H1 (cell line): ENCODE results near the gene TCEA3. TPM values are rescaled to one million over a fixed set of nuclear protein-coding genes. Genes with fewer than 3 reads are reported as not detected.

Experiments
- CTCF ChIA-PET: fragments of 300-600 bp; sonication (Branson Sonifier 250); formaldehyde crosslinking; loops from one replicate; lab custom pipeline; 2021; ENCODE audit not compliant: partially characterized antibody; lab: Charles Lee
- POLR2A ChIA-PET: fragments of 300-600 bp; sonication (Branson Sonifier 250); formaldehyde crosslinking; loops from one replicate; lab custom pipeline; 2021; ENCODE audit warnings: inconsistent platforms; ENCODE audit not compliant: partially characterized antibody; lab: Charles Lee
- DNase-seq, 2 experiments: peaks; one replicate each; pipeline versions ENCODE4 v3.0.0 to v3.0.0-alpha.2; 2010 to 2022; ENCODE audit warnings: low spot score in 2 of 2, low read depth in 1 of 2, mixed read lengths in 1 of 2
- FAIRE-seq: peaks from 2 replicates; lab custom pipeline; 2011; peaks lifted over from hg19 to GRCh38; lab: Jason Lieb, UNC
- H2AFZ ChIP-seq: 2 replicates; pipeline ENCODE4 v1.8.1; 2012; ENCODE audit warnings: low read length, inconsistent platforms
- H2AK5ac ChIP-seq: 2 replicates; pipeline ENCODE4 v1.6.1; 2013; ENCODE audit warnings: low read depth, low read length
- H2BK120ac ChIP-seq: replicated peaks from 2 replicates; pipeline ENCODE3; 2013; ENCODE audit warnings: low read depth, low read length, inconsistent platforms
- H2BK12ac ChIP-seq: 2 replicates; pipeline ENCODE4 v1.6.1; 2013; ENCODE audit warnings: low read depth, low read length
- H2BK15ac ChIP-seq: 2 replicates; pipeline ENCODE4 v1.6.1; 2013; ENCODE audit warnings: low read length
- H2BK20ac ChIP-seq: 2 replicates; pipeline ENCODE4 v1.6.1; 2013; ENCODE audit warnings: low read length
- H2BK5ac ChIP-seq: 2 replicates; pipeline ENCODE4 v1.6.1; 2013; ENCODE audit warnings: low read depth, low read length
- H3K14ac ChIP-seq: 2 replicates; pipeline ENCODE4 v1.6.1; 2013; ENCODE audit warnings: inconsistent platforms; ENCODE audit not compliant: insufficient read length
- H3K18ac ChIP-seq: 2 replicates; pipeline ENCODE4 v1.6.1; 2013; ENCODE audit warnings: low read length; ENCODE audit errors: extremely low read depth
- H3K23ac ChIP-seq: 2 replicates; pipeline ENCODE4 v1.6.1; 2013; ENCODE audit warnings: inconsistent platforms; ENCODE audit not compliant: insufficient read length
- H3K23me2 ChIP-seq: 2 replicates; pipeline ENCODE4 v1.6.1; 2013; ENCODE audit warnings: low read depth, low read length
- H3K27ac ChIP-seq: 2 replicates; pipeline ENCODE4 v1.6.1; 2011; ENCODE audit warnings: low read depth, low read length, inconsistent platforms
- H3K27me3 ChIP-seq, 4 experiments: replicated peaks in 1 of 4; 1 replicate in 1 of 4; 2 replicates in 3 of 4; pipeline versions ENCODE4 v1.6.1 to v1.8.1; 2011 to 2013; ENCODE audit warnings: low read length in 3 of 4, mild to moderate bottlenecking in 3 of 4, inconsistent platforms in 2 of 4, mixed read lengths in 2 of 4, moderate library complexity in 1 of 4; ENCODE audit not compliant: control insufficient read depth in 3 of 4, insufficient read depth in 3 of 4; ENCODE audit errors: extremely low read depth in 1 of 4
- H3K36me3 ChIP-seq, 4 experiments: 2 replicates each; pipeline versions ENCODE4 v1.6.1 to v1.8.1; 2011 to 2013; ENCODE audit warnings: mild to moderate bottlenecking in 4 of 4, low read length in 3 of 4, moderate library complexity in 2 of 4, control low read depth in 1 of 4, inconsistent platforms in 1 of 4; ENCODE audit not compliant: insufficient read depth in 4 of 4, control insufficient read depth in 2 of 4
- H3K4ac ChIP-seq: replicated peaks from 2 replicates; pipeline ENCODE3; 2013; ENCODE audit warnings: low read length, low read depth, mixed read lengths, inconsistent platforms; ENCODE audit not compliant: insufficient read length
- H3K4me1 ChIP-seq, 4 experiments: replicated peaks in 1 of 4; 1 replicate in 1 of 4; 2 replicates in 3 of 4; pipeline versions ENCODE4 v1.6.1 to v1.8.1; 2011 to 2013; ENCODE audit warnings: low read length in 3 of 4, inconsistent platforms in 2 of 4, mixed read lengths in 1 of 4; ENCODE audit not compliant: insufficient read depth in 4 of 4, control insufficient read depth in 3 of 4
- H3K4me2 ChIP-seq, 2 experiments: 2 replicates each; pipeline versions ENCODE4 v1.6.1 to v1.8.1; 2011 to 2013; ENCODE audit warnings: low read depth in 2 of 2, low read length in 2 of 2, control low read depth in 1 of 2, inconsistent platforms in 1 of 2, mild to moderate bottlenecking in 1 of 2; ENCODE audit not compliant: insufficient read depth in 1 of 2
- H3K4me3 ChIP-seq, 4 experiments: fragments of 200-600, 300-600 bp in 1 of 4; sonication (generic), shearing (Covaris generic), sonication (Bioruptor Twin) in 1 of 4; 2 replicates each; pipeline versions ENCODE4 v1.5.1 to v1.8.1; 2011 to 2016; ENCODE audit warnings: low read length in 4 of 4, low read depth in 3 of 4, control low read depth in 2 of 4, inconsistent platforms in 2 of 4, mild to moderate bottlenecking in 2 of 4, mixed read lengths in 1 of 4, moderate library complexity in 1 of 4; ENCODE audit not compliant: insufficient read depth in 2 of 4; ENCODE audit errors: extremely low read depth in 1 of 4
- H3K56ac ChIP-seq: replicated peaks from 2 replicates; pipeline ENCODE3; 2013; ENCODE audit warnings: low read depth, mild to moderate bottlenecking, mixed read lengths, low read length, inconsistent platforms; ENCODE audit not compliant: insufficient read length
- H3K79me1 ChIP-seq: 2 replicates; pipeline ENCODE4 v1.6.1; 2013; ENCODE audit warnings: low read depth, low read length, control low read depth
- H3K79me2 ChIP-seq, 2 experiments: 2 replicates each; pipeline versions ENCODE4 v1.6.1 to v1.8.1; 2012 to 2013; ENCODE audit warnings: low read length in 2 of 2, mild to moderate bottlenecking in 2 of 2, inconsistent platforms in 1 of 2; ENCODE audit not compliant: insufficient read depth in 2 of 2, control insufficient read depth in 1 of 2
- H3K9ac ChIP-seq, 4 experiments: replicated peaks in 1 of 4; 1 replicate in 1 of 4; 2 replicates in 3 of 4; pipeline versions ENCODE4 v1.6.1 to v1.8.1; 2011 to 2013; ENCODE audit warnings: low read depth in 3 of 4, low read length in 3 of 4, control low read depth in 2 of 4, mild to moderate bottlenecking in 2 of 4, moderate library complexity in 2 of 4, inconsistent platforms in 1 of 4; ENCODE audit errors: extremely low read depth in 1 of 4
- H3K9me3 ChIP-seq, 2 experiments: 2 replicates each; pipeline versions ENCODE4 v1.6.1 to v1.8.1; 2012 to 2013; ENCODE audit warnings: mild to moderate bottlenecking in 2 of 2, moderate library complexity in 2 of 2, control low read depth in 1 of 2, inconsistent platforms in 1 of 2, low read depth in 1 of 2, low read length in 1 of 2, mixed read lengths in 1 of 2; ENCODE audit not compliant: insufficient read depth in 2 of 2
- H4K20me1 ChIP-seq, 2 experiments: replicated peaks in 1 of 2; 2 replicates each; pipeline versions ENCODE3 to v1.8.1; 2011 to 2013; ENCODE audit warnings: inconsistent platforms in 2 of 2, low read length in 2 of 2, mild to moderate bottlenecking in 1 of 2; ENCODE audit not compliant: insufficient read depth in 2 of 2, control insufficient read depth in 1 of 2
- H4K5ac ChIP-seq: 2 replicates; pipeline ENCODE4 v1.6.1; 2013; ENCODE audit warnings: low read length, low read depth, mixed read lengths, inconsistent platforms; ENCODE audit not compliant: insufficient read length
- H4K8ac ChIP-seq: 2 replicates; pipeline ENCODE4 v1.8.0; 2013; ENCODE audit warnings: mild to moderate bottlenecking, moderate library complexity, low read length, inconsistent platforms; ENCODE audit not compliant: insufficient read depth; ENCODE audit errors: extremely low read depth
- H4K91ac ChIP-seq: replicated peaks from 2 replicates; pipeline ENCODE3; 2013; ENCODE audit warnings: low read length, mixed read lengths, inconsistent platforms; ENCODE audit not compliant: insufficient read length
- BACH1 ChIP-seq: IDR thresholded peaks from 2 replicates; pipeline ENCODE4 v1.6.1; 2012; ENCODE audit warnings: low read length, improper control_type of control experiment
- CTBP2 ChIP-seq: IDR thresholded peaks from 2 replicates; pipeline ENCODE4 v1.7.0; 2011; ENCODE audit warnings: borderline replicate concordance, mild to moderate bottlenecking, moderate library complexity, mixed read lengths, low read length; ENCODE audit not compliant: insufficient read depth, insufficient read length
- FOSL1 ChIP-seq: IDR thresholded peaks from 2 replicates; pipeline ENCODE4 v1.6.1; 2011; ENCODE audit warnings: mild to moderate bottlenecking, low read depth, low read length, moderate library complexity; ENCODE audit not compliant: insufficient read depth
- GTF2F1 ChIP-seq: IDR thresholded peaks from 2 replicates; pipeline ENCODE4 v1.6.1; 2012; ENCODE audit warnings: low read depth, low read length, improper control_type of control experiment, borderline replicate concordance
- KDM1A ChIP-seq: fragments of 200-600, 300-600 bp; sonication (generic); IDR thresholded peaks from 2 replicates; pipeline ENCODE4 v1.7.1; 2016; ENCODE audit warnings: mild to moderate bottlenecking, low read length, borderline replicate concordance
- NANOG ChIP-seq: IDR thresholded peaks from 2 replicates; pipeline ENCODE4 v1.6.1; 2011; ENCODE audit warnings: low read length, low read depth, mild to moderate bottlenecking, inconsistent platforms; ENCODE audit not compliant: insufficient read depth, poor library complexity, severe bottlenecking
- POLR2AphosphoS5 ChIP-seq: IDR thresholded peaks from 2 replicates; pipeline ENCODE4 v1.6.1; 2011; ENCODE audit warnings: low read depth, low read length
- RFX5 ChIP-seq: IDR thresholded peaks from 2 replicates; pipeline ENCODE4 v1.6.1; 2011; ENCODE audit warnings: low read depth, low read length, improper control_type of control experiment, borderline replicate concordance
- SP2 ChIP-seq: IDR thresholded peaks from 2 replicates; pipeline ENCODE4 v1.6.1; 2012; ENCODE audit warnings: mild to moderate bottlenecking, low read length, inconsistent platforms
- SUZ12 ChIP-seq: fragments of 200-600 bp; sonication (generic); IDR thresholded peaks from 2 replicates; pipeline ENCODE4 v1.6.1; 2012; ENCODE audit warnings: mild to moderate bottlenecking, inconsistent platforms, low read length, moderate library complexity, mixed read lengths
- WGBS, 2 experiments: shearing (Covaris generic) in 1 of 2; methylation state at CpG; one replicate each; pipeline versions ENCODE4 v1.1.6 to v1.1.7; 2013 to 2015; ENCODE audit warnings: low lambda C conversion rate in 2 of 2, mixed read lengths in 2 of 2, inconsistent platforms in 1 of 2, low coverage in 1 of 2, missing lambda C conversion rate in 1 of 2; ENCODE audit not compliant: insufficient replicate concordance in 2 of 2, insufficient coverage in 1 of 2, insufficient read length in 1 of 2; ENCODE audit errors: extremely low coverage in 1 of 2, missing lambda C conversion rate in 1 of 2; 5-methylcytosine and 5-hydroxymethylcytosine counted together
- polyA plus RNA-seq, 7 experiments: library from polyadenylated mRNA; depleted of rRNA in 3 of 7; stranded (reverse) in 5 of 7; unstranded in 2 of 7; fragments of >200 nt in 5 of 7; fragments of 200-250 nt in 2 of 7; gene quantifications; 1 replicate in 5 of 7; 2 replicates in 1 of 7; 4 replicates in 1 of 7; pipeline versions ENCODE4 v1.2.1 to v1.2.3, GENCODE V29; 2011 to 2013; ENCODE audit warnings: missing spikeins in 2 of 7, mixed read lengths in 2 of 7
- total RNA-seq: library from RNA; stranded (reverse); fragmentation: NEBNext Ultra II Directional; extraction: Animal tissue kit (Norgen Biotek cat#: 25700); gene quantifications from 2 replicates; pipeline ENCODE4 v1.2.1, GENCODE V29; 2021
- TF ChIP-seq, protein P1 (sequence below), 3 experiments: IDR thresholded peaks; 1 replicate in 2 of 3; 2 replicates in 1 of 3; pipeline versions ENCODE4 v1.5.1 to v1.6.1; 2011; ENCODE audit warnings: low read length in 3 of 3, mild to moderate bottlenecking in 3 of 3, inconsistent platforms in 2 of 3, low read depth in 1 of 3, moderate library complexity in 1 of 3; ENCODE audit not compliant: insufficient read depth in 1 of 3; ENCODE audit errors: control extremely low read depth in 1 of 3

TCEA3 gene
- total and polyA plus RNA-seq, 2 of the 8 experiments (the other 6 are each of a cell fraction or from before 2014, with no cell fraction given) = 0.08 TPM; not detected in 1

DNA sequence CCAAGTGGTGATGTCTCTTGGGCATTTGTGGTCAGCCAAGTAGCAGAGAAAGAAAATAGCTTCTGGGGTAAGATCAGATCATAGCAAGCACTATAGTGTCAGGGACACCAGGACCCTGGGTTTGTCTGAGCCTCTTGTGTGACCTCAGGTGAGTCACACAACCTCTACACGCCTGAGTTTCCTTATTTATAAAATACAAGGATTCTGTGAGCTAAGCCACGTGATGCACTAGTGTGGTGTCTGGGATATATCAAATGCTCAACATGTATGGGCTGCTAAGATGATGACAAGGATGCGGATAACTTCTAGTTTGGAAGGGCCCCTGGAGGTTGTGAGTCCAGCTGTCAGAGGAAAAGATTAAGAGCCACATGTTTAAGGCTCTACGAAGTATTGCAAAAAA, 30.4 kb downstream of the TCEA3 start:
- H3K27ac ChIP-seq = no peak overlapping the region
- H4K91ac ChIP-seq = no peak overlapping the region
- no peak overlapping the region for H3K14ac ChIP-seq
- no peak overlapping the region for H3K56ac ChIP-seq
- FAIRE-seq = no peak
- no peak overlapping the region for H2BK5ac ChIP-seq
- H3K4me1 ChIP-seq = peaks cover 0 to 10% (median 4%) of the 10 kb centered on the region in 4 experiments; a peak in 6 of 7 replicates
- peaks cover 30 to 82% (median 61%) of the 10 kb centered on the region in 4 experiments for H3K27me3 ChIP-seq
- H2BK120ac ChIP-seq = no peak overlapping the region
- no peak overlapping the region for H2AK5ac ChIP-seq
- no peak for DNase-seq
- no peak overlapping the region for H3K4ac ChIP-seq
- 84% methylated on average over 4 of the region's 4 CpGs; no CpG with 5 or more reads in 1 of the 2 experiments for WGBS, 2 experiments
- peaks cover 10% of the 10 kb centered on the region for H3K23me2 ChIP-seq
- H3K18ac ChIP-seq = no peak overlapping the region
- peaks cover 4 to 10% of the 10 kb centered on the region in 2 experiments for H4K20me1 ChIP-seq
- H3K4me3 ChIP-seq = no peak overlapping the region
- no peak overlapping the region for H2BK12ac ChIP-seq
- no peak overlapping the region for H4K8ac ChIP-seq
- H4K5ac ChIP-seq = no peak overlapping the region
- H3K79me2 ChIP-seq = no peaks in the 10 kb centered on the region
- POLR2A ChIA-PET = interaction anchor here (1.1 to 1.8 kb wide), 2 partner anchors 32 to 55 kb away, joined by 3 to 4 read pairs; no protein-coding TSS in a partner anchor
- no peak overlapping the region for H2AFZ ChIP-seq
- H2BK15ac ChIP-seq = no peak overlapping the region
- H2BK20ac ChIP-seq = no peak overlapping the region
- 0 out of 2 replicates have a peak, but pooled peaks cover 3% of the 10 kb centered on the region for H3K79me1 ChIP-seq
- no peaks in the 10 kb centered on the region for H3K36me3 ChIP-seq
- H3K9me3 ChIP-seq = peaks cover 4 to 8% of the 10 kb centered on the region in 2 experiments; a peak in 2 of 4 replicates
- H3K9ac ChIP-seq = no peak overlapping the region
- H3K23ac ChIP-seq = no peak overlapping the region
- CTCF ChIA-PET = interaction anchor here (0.8 to 3.2 kb wide), 11 partner anchors 9 to 125 kb away, joined by 3 to 26 read pairs (median 3); partner anchors contain the start of genes TCEA3 and ZNF436
- H3K4me2 ChIP-seq = 0 out of 4 replicates have a peak overlapping the region, but pooled peaks of 1 of the 2 experiments have one; percentile 22
- TF ChIP-seq, protein P1, sequence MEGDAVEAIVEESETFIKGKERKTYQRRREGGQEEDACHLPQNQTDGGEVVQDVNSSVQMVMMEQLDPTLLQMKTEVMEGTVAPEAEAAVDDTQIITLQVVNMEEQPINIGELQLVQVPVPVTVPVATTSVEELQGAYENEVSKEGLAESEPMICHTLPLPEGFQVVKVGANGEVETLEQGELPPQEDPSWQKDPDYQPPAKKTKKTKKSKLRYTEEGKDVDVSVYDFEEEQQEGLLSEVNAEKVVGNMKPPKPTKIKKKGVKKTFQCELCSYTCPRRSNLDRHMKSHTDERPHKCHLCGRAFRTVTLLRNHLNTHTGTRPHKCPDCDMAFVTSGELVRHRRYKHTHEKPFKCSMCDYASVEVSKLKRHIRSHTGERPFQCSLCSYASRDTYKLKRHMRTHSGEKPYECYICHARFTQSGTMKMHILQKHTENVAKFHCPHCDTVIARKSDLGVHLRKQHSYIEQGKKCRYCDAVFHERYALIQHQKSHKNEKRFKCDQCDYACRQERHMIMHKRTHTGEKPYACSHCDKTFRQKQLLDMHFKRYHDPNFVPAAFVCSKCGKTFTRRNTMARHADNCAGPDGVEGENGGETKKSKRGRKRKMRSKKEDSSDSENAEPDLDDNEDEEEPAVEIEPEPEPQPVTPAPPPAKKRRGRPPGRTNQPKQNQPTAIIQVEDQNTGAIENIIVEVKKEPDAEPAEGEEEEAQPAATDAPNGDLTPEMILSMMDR (IDR thresholded peaks at IDR 0.05; ENCODE audit: control extremely low read depth in 1 of 3, insufficient read depth in 1 of 3, low read depth in 1 of 3, low read length in 3 of 3) = no peak
- TF ChIP-seq FOSL1 = no peak
- TF ChIP-seq RFX5 = no peak
- no peak for TF ChIP-seq KDM1A
- no peak for TF ChIP-seq BACH1
- TF ChIP-seq GTF2F1 = no peak
- TF ChIP-seq SP2 = no peak
- TF ChIP-seq SUZ12 = no peak
- no peak for TF ChIP-seq POLR2AphosphoS5
- TF ChIP-seq NANOG = no peak
- no peak for TF ChIP-seq CTBP2
